K562 (cell line): ENCODE measurements around the gene CHMP1A. TPM values are rescaled to one million over a fixed set of nuclear protein-coding genes. Genes with fewer than 3 reads are reported as not detected.

ENCODE experiments used
- ATAC-seq: fragments of 200-7000 bp; cut with Tn5 transposase; 3 replicates; pipeline ENCODE4 v1.9.1; 2020; ENCODE audit warnings: moderate library complexity
- BruUV-seq: library from RNA; stranded (reverse); fragments of 400-500 nt; replicated peaks from 2 replicates; lab custom pipeline; 2021; lab: Mats Ljungman, UMichigan
- CTCF ChIA-PET: fragments of 300-600 bp; formaldehyde crosslinking; extraction: SDS; loops from one replicate; lab custom pipeline; 2021; ENCODE audit warnings: low intra/inter-chr PET ratio; lab: Yijun Ruan, JAX
- POLR2A ChIA-PET: fragments of 300-600, 350-650 bp; sonication (Branson Sonifier 250); formaldehyde crosslinking; extraction: SDS; loops from one replicate; lab custom pipeline; 2021; ENCODE audit warnings: antibody characterized with exemption, inconsistent platforms; lab: Yijun Ruan, JAX
- DNase-seq, 4 experiments: peaks; one replicate each; pipeline versions ENCODE4 v3.0.0 to v3.0.0-alpha.2; 2011 to 2018; ENCODE audit warnings: low spot score in 3 of 4, mixed read lengths in 3 of 4; ENCODE audit errors: extremely low read depth in 1 of 4
- FAIRE-seq: peaks from 2 replicates; lab custom pipeline; 2011; peaks lifted over from hg19 to GRCh38; lab: Jason Lieb, UNC
- H2AFZ ChIP-seq: 2 replicates; pipeline ENCODE4 v1.6.0; 2011; ENCODE audit warnings: low read depth, low read length, control low read depth, inconsistent platforms
- H3K27ac ChIP-seq: fragments of 200-600 bp; 3 replicates; pipeline ENCODE4 v1.8.0; 2011; ENCODE audit warnings: low read depth, mild to moderate bottlenecking, control low read depth, inconsistent platforms, low read length, moderate library complexity, mixed read lengths; ENCODE audit errors: extremely low read depth
- H3K27me3 ChIP-seq, 2 experiments: fragments of 300-600 bp in 1 of 2; 2 replicates in 1 of 2; 3 replicates in 1 of 2; pipeline versions ENCODE4 v1.6.0 to v1.8.0; 2011; ENCODE audit warnings: inconsistent platforms in 2 of 2, low read length in 2 of 2, mild to moderate bottlenecking in 1 of 2, mixed read lengths in 1 of 2, moderate library complexity in 1 of 2; ENCODE audit not compliant: control insufficient read depth in 2 of 2, insufficient read depth in 2 of 2
- H3K36me3 ChIP-seq: fragments of 300-600 bp; 3 replicates; pipeline ENCODE4 v1.8.0; 2011; ENCODE audit warnings: mild to moderate bottlenecking, low read length, inconsistent platforms; ENCODE audit not compliant: control insufficient read depth, insufficient read depth
- H3K4me1 ChIP-seq, 2 experiments: fragments of 200-600 bp in 1 of 2; replicated peaks in 1 of 2; 2 replicates in 1 of 2; 3 replicates in 1 of 2; pipeline versions ENCODE4 v1.5.1 to v1.8.0; 2011; ENCODE audit warnings: inconsistent platforms in 2 of 2, low read length in 2 of 2, mild to moderate bottlenecking in 1 of 2, mixed read lengths in 1 of 2, moderate library complexity in 1 of 2; ENCODE audit not compliant: control insufficient read depth in 2 of 2, insufficient read depth in 2 of 2
- H3K4me2 ChIP-seq: 2 replicates; pipeline ENCODE4 v1.6.1; 2011; ENCODE audit warnings: low read length, control low read depth, inconsistent platforms, mixed read lengths; ENCODE audit not compliant: insufficient read depth
- H3K4me3 ChIP-seq: fragments of 200-600 bp; sonication (generic), shearing (Covaris generic); 2 replicates; pipeline ENCODE4 v1.5.1; 2016; ENCODE audit warnings: control low read depth, inconsistent platforms
- H3K79me2 ChIP-seq: fragments of 200-600 bp; 3 replicates; pipeline ENCODE4 v1.8.0; 2011; ENCODE audit warnings: low read length, inconsistent platforms; ENCODE audit not compliant: control insufficient read depth, insufficient read depth
- H3K9ac ChIP-seq, 2 experiments: 2 replicates each; pipeline versions ENCODE4 v1.6.0 to v1.6.1; 2011; ENCODE audit warnings: low read depth in 2 of 2, low read length in 2 of 2, control low read depth in 1 of 2, inconsistent platforms in 1 of 2, mild to moderate bottlenecking in 1 of 2, mixed read lengths in 1 of 2; ENCODE audit not compliant: insufficient read depth in 1 of 2
- H3K9me1 ChIP-seq: one replicate; pipeline ENCODE4 v1.6.0; 2011; ENCODE audit warnings: inconsistent platforms, mild to moderate bottlenecking, low read length, moderate library complexity; ENCODE audit not compliant: control insufficient read depth, insufficient read depth
- H3K9me3 ChIP-seq: replicated peaks from 2 replicates; pipeline ENCODE4 v1.5.1; 2011; ENCODE audit warnings: low read depth, low read length, inconsistent platforms; ENCODE audit not compliant: control insufficient read depth, insufficient read depth
- H4K20me1 ChIP-seq: replicated peaks from 2 replicates; pipeline ENCODE4 v1.6.1; 2011; ENCODE audit warnings: low read length, inconsistent platforms, mixed read lengths; ENCODE audit not compliant: control insufficient read depth, insufficient read depth
- CTCF ChIP-seq, 3 experiments: IDR thresholded peaks in 2 of 3; conservative IDR thresholded peaks in 1 of 3; 2 replicates each; pipeline ENCODE4 v1.5.1; 2011 to 2012; ENCODE audit warnings: low read length in 3 of 3, mild to moderate bottlenecking in 3 of 3, control low read depth in 2 of 3, improper control_type of control experiment in 1 of 3, inconsistent platforms in 1 of 3, low read depth in 1 of 3, mixed read lengths in 1 of 3, moderate library complexity in 1 of 3; ENCODE audit not compliant: insufficient read depth in 2 of 3
- TBL1XR1 ChIP-seq, 2 experiments: IDR thresholded peaks; 2 replicates each; pipeline ENCODE4 v1.6.1; 2012; ENCODE audit warnings: improper control_type of control experiment in 2 of 2, low read length in 2 of 2, mild to moderate bottlenecking in 1 of 2
- ZNF707 ChIP-seq: fragments of 250-450 bp; sonication (Bioruptor Pico); conservative IDR thresholded peaks from 2 replicates; pipeline ENCODE4 v1.8.0; 2022; ENCODE audit warnings: inconsistent platforms, mild to moderate bottlenecking, moderate library complexity
- WGBS: fragments of 100-300 bp; shearing (Covaris generic); methylation state at CpG from one replicate; pipeline ENCODE4 v1.1.6; 2016; ENCODE audit warnings: low coverage, mixed read lengths; ENCODE audit not compliant: insufficient coverage; ENCODE audit errors: missing lambda C conversion rate; 5-methylcytosine and 5-hydroxymethylcytosine counted together
- in situ Hi-C: fragments of 300-500 bp; cut with MboI; formaldehyde crosslinking; loops from 4 replicates; pipeline ENCODE4 v1.15.0; 2018; ENCODE audit warnings: inconsistent platforms, mixed read lengths
- intact Hi-C: fragments of 100-400 bp; cut with micrococcal nuclease; formaldehyde crosslinking; loops from 2 replicates; pipeline ENCODE4 v1.14.2; 2022
- polyA plus RNA-seq, 8 experiments: library from polyadenylated mRNA; depleted of rRNA in 4 of 8; stranded (reverse) in 5 of 8; unstranded in 3 of 8; fragments of >200 nt; fragmentation: Nextera tagmentation in 2 of 8; fragmentation: Illumina TruSeq in 1 of 8; extraction: Ambion mirVana in 2 of 8; extraction: Trizol in 1 of 8; gene quantifications; 2 replicates each; pipeline versions ENCODE4 v1.2.1 to v1.2.3, GENCODE V29; 2011 to 2014; ENCODE audit warnings: inconsistent platforms in 1 of 8, missing spikeins in 1 of 8
- total RNA-seq, 7 experiments: library from RNA; depleted of rRNA in 6 of 7; stranded (reverse); fragments of >200 nt in 6 of 7; fragmentation: Illumina TruSeq in 2 of 7; extraction: Trizol in 2 of 7; gene quantifications; 2 replicates each; pipeline versions ENCODE4 v1.2.1 to v1.2.3, GENCODE V29; 2011 to 2021; ENCODE audit warnings: low replicate concordance in 1 of 7
- TF ChIP-seq, protein P1 (sequence below), 2 experiments: fragments of 450-650 bp in 1 of 2; sonication (generic) in 1 of 2; formaldehyde crosslinking in 1 of 2; IDR thresholded peaks in 1 of 2; conservative IDR thresholded peaks in 1 of 2; 2 replicates each; pipeline versions ENCODE4 v1.6.1 to v1.8.1; 2016 to 2023; ENCODE audit warnings: mild to moderate bottlenecking in 2 of 2, moderate library complexity in 2 of 2, inconsistent platforms in 1 of 2, missing genetic modification reagents in 1 of 2

The CHMP1A gene
- total and polyA plus RNA-seq, 9 of the 15 experiments (the other 6 are each of a cell fraction or from before 2014, with no cell fraction given): 0.83 to 79.9 (median 45.2) TPM

GRCh38 chr16:89668790-89669158 lies 11.3 kb upstream of the CHMP1A start:
- DNase-seq: no peak
- WGBS: 53% methylated on average over 5 of the region's 5 CpGs
- Histone ChIP-seq H3K4me1 (peaks cover 3 to 19% of the 10 kb centered on the region in 2 experiments; a peak in 3 of 5 replicates), H3K4me2 (no peak overlapping the region), H3K9ac (no peak overlapping the region), H3K4me3 (no peak overlapping the region), H3K79me2 (no peaks in the 10 kb centered on the region), H3K36me3 (peaks cover 7% of the 10 kb centered on the region; the same call in 1 of the 3 replicates)
- ChIA-PET CTCF (no interaction called here), POLR2A (interaction anchor here (1.0 to 1.5 kb wide), 2 partner anchors 10 to 18 kb away, joined by 3 to 6 read pairs; partner anchors contain the start of gene CDK10)
- in situ Hi-C loops: no loop called here
- TF ChIP-seq ZNF707 (CRISPR knock-in tag): no peak
- TF ChIP-seq, protein P1, sequence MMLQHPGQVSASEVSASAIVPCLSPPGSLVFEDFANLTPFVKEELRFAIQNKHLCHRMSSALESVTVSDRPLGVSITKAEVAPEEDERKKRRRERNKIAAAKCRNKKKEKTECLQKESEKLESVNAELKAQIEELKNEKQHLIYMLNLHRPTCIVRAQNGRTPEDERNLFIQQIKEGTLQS (IDR thresholded peaks at IDR 0.05): no peak
- TF ChIP-seq, protein P1 (CRISPR knock-in tag; conservative IDR thresholded peaks at IDR 0.05): no peak
- TF ChIP-seq, all 486 proteins: peak for 0
- H3K27me3 ChIP-seq: no peaks in the 10 kb centered on the region
- no peaks in the 10 kb centered on the region for H3K9me3 ChIP-seq
- BruUV-seq: no TSS peak
- ATAC-seq (no peak), FAIRE-seq (no peak)
- H3K27ac ChIP-seq: no peak overlapping the region
- no peak overlapping the region for H2AFZ ChIP-seq
- no peaks in the 10 kb centered on the region for H4K20me1 ChIP-seq
- H3K9me1 ChIP-seq: no peaks in the 10 kb centered on the region
- intact Hi-C loops: no loop called here

DNA sequence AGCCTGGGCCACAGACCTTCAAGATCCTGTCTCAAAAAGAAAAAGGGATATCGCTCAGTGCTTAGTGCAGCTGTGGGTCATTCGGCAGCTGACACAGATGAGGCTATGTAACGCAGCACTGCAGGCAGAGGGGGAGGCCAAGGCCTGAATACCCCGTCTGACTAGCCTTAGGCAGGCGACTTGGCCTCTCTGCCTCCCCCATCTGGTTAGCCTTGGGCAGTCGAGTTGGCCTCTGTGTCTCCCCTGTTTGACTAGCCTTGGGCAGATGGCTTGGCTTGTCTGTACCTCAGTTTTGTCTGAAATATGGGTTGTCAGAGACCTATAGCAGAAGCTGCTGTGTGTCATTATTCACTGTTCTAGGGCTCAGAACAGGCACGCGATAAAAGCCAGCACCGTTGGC lies 10.1 kb upstream of the CHMP1A start:
- DNase-seq (peak in 1 of 4 experiments; percentile 13), FAIRE-seq (peak; percentile 62), ATAC-seq (peak; percentile 55)
- whole genome bisulfite sequencing: 61% methylated on average over 9 of the region's 9 CpGs
- Histone ChIP-seq H3K4me1 (peaks cover 3 to 19% of the 10 kb centered on the region in 2 experiments; a peak in 3 of 5 replicates), H3K27me3 (no peaks in the 10 kb centered on the region), H3K4me3 (no peak overlapping the region), H3K79me2 (no peaks in the 10 kb centered on the region), H3K9ac (no peak overlapping the region), H3K27ac (no peak overlapping the region), H3K36me3 (peaks cover 17% of the 10 kb centered on the region; the same call in 2 of the 3 replicates), H3K4me2 (no peak overlapping the region), H3K9me1 (no peaks in the 10 kb centered on the region), H3K9me3 (no peaks in the 10 kb centered on the region), H2AFZ (no peak overlapping the region), H4K20me1 (no peaks in the 10 kb centered on the region)
- BruUV-seq: no TSS peak
- in situ Hi-C loops (no loop called here), intact Hi-C loops (loop anchor here (2.0 kb wide), 1 partner anchor 93 kb away; the partner anchor contains the start of gene CPNE7)
- CTCF ChIA-PET: interaction anchor here (1.2 kb wide), 1 partner anchor 93 kb away, joined by 4 read pairs; no protein-coding TSS in a partner anchor
- POLR2A ChIA-PET: interaction anchor here (1.5 kb wide), 1 partner anchor 9 kb away, joined by 6 read pairs; no protein-coding TSS in a partner anchor
- TF ChIP-seq CTCF (IDR thresholded peaks at IDR 0.05 in 2 of 3, conservative IDR thresholded peaks at IDR 0.05 in 1 of 3; ENCODE audit: insufficient read depth in 2 of 3, low read depth in 1 of 3, low read length in 3 of 3) (0 out of 6 replicates have a peak, but pooled peaks of 1 of the 3 experiments have one; percentile 17), TBL1XR1 (IDR thresholded peaks at IDR 0.05; ENCODE audit: low read length in 2 of 2) (no peak)
- TF ChIP-seq, all 486 proteins: peak for 1
